Measurements from ENCODE around the gene TBC1D2B. TPM values are rescaled to one million over a fixed set of nuclear protein-coding genes. Genes with fewer than 3 reads are reported as not detected.

Gene TBC1D2B
- total and polyA plus RNA-seq, 2 donors from 2014 or later, result 8.5 to 41.6 TPM

DNA sequence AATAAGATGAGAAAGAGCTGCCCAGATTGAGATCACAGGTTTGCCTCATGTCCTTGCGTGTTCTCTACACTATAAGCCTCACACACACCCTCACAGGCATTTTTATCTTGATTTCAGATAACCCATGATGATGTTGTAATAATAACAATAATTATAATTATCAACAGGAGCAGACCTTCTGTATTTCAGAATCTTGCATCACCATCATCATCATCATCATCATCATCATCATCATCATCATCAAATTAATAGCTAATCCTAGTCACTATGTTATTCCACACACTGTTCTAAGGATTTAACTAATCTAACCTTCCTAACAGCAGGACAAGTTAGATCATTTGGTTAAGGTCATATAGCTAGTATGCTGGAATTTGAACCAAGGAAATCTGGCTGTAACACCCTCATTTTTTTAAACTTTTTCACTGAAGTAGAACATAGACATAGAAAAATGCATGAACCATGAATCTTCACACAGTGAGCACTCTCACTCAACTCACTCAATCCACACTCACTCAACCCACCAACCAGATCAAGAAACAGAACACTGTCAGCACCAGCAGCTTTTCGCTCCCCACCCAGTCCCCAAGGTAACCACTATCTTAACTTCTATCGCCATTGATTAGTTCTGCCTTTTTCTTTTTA lies 13.0 kb upstream of the TBC1D2B start:
- DNase-seq (no peak), FAIRE-seq (no peak)
- peaks cover 0 to 10% (median 0%) of the 10 kb centered on the region in 3 donors for H3K4me1 ChIP-seq (ENCODE audit: control insufficient read depth in 2 of 3, insufficient read depth in 2 of 3, low read depth in 1 of 3, low read length in 3 of 3)
- no peaks in the 10 kb centered on the region for H3K27me3 ChIP-seq (ENCODE audit: control insufficient read depth, insufficient read depth, low read length)
- no peak overlapping the region for H3K9ac ChIP-seq (ENCODE audit: low read length in 3 of 3)
- TF ChIP-seq, protein P1, sequence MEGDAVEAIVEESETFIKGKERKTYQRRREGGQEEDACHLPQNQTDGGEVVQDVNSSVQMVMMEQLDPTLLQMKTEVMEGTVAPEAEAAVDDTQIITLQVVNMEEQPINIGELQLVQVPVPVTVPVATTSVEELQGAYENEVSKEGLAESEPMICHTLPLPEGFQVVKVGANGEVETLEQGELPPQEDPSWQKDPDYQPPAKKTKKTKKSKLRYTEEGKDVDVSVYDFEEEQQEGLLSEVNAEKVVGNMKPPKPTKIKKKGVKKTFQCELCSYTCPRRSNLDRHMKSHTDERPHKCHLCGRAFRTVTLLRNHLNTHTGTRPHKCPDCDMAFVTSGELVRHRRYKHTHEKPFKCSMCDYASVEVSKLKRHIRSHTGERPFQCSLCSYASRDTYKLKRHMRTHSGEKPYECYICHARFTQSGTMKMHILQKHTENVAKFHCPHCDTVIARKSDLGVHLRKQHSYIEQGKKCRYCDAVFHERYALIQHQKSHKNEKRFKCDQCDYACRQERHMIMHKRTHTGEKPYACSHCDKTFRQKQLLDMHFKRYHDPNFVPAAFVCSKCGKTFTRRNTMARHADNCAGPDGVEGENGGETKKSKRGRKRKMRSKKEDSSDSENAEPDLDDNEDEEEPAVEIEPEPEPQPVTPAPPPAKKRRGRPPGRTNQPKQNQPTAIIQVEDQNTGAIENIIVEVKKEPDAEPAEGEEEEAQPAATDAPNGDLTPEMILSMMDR (IDR thresholded peaks at IDR 0.05; ENCODE audit: borderline replicate concordance, extremely low read depth, insufficient read depth), result no peak
- no peak overlapping the region for H3K4me3 ChIP-seq (ENCODE audit: low read length in 3 of 3)
- intact Hi-C loops (cut with DNase I), result no loop called here
- H3K36me3 ChIP-seq (ENCODE audit: control insufficient read depth in 2 of 3, insufficient read depth in 3 of 3, low read length in 3 of 3), result no peaks in the 10 kb centered on the region
- H3K27ac ChIP-seq (ENCODE audit: low read depth in 2 of 2, low read length in 2 of 2), result no peak overlapping the region
- no peaks in the 10 kb centered on the region for H3K9me3 ChIP-seq (ENCODE audit: control insufficient read depth in 2 of 3, insufficient read depth in 1 of 3, low read length in 3 of 3)

GRCh38 chr15:78088773-78089080 lies 11.2 kb upstream of the TBC1D2B start:
- intact Hi-C loops (cut with DNase I), result no loop called here
- Histone ChIP-seq H3K27me3 (ENCODE audit: control insufficient read depth, insufficient read depth, low read length) (no peaks in the 10 kb centered on the region), H3K36me3 (ENCODE audit: control insufficient read depth in 2 of 3, insufficient read depth in 3 of 3, low read length in 3 of 3) (no peaks in the 10 kb centered on the region), H3K4me1 (ENCODE audit: control insufficient read depth in 2 of 3, insufficient read depth in 2 of 3, low read depth in 1 of 3, low read length in 3 of 3) (peaks cover 0 to 15% (median 4%) of the 10 kb centered on the region in 3 donors), H3K9ac (ENCODE audit: low read length in 3 of 3) (no peak overlapping the region), H3K4me3 (ENCODE audit: low read length in 3 of 3) (no peak overlapping the region), H3K27ac (ENCODE audit: low read depth in 2 of 2, low read length in 2 of 2) (no peak overlapping the region), H3K9me3 (ENCODE audit: control insufficient read depth in 2 of 3, insufficient read depth in 1 of 3, low read length in 3 of 3) (no peaks in the 10 kb centered on the region)
- TF ChIP-seq, protein P1 (IDR thresholded peaks at IDR 0.05; ENCODE audit: borderline replicate concordance, extremely low read depth, insufficient read depth), result no peak
- FAIRE-seq, result no peak
- no peak for DNase-seq

- H3K4me3 ChIP-seq (ENCODE audit: low read length in 3 of 3), result no peak overlapping the region
- no peak for DNase-seq
- no peak overlapping the region for H3K27ac ChIP-seq (ENCODE audit: low read depth in 2 of 2, low read length in 2 of 2)
- H3K9me3 ChIP-seq (ENCODE audit: control insufficient read depth in 2 of 3, insufficient read depth in 1 of 3, low read length in 3 of 3), result no peaks in the 10 kb centered on the region
- H3K36me3 ChIP-seq (ENCODE audit: control insufficient read depth in 2 of 3, insufficient read depth in 3 of 3, low read length in 3 of 3), result no peaks in the 10 kb centered on the region
- intact Hi-C loops (cut with DNase I), result no loop called here
- peaks cover 0 to 10% (median 4%) of the 10 kb centered on the region in 3 donors for H3K4me1 ChIP-seq (ENCODE audit: control insufficient read depth in 2 of 3, insufficient read depth in 2 of 3, low read depth in 1 of 3, low read length in 3 of 3)
- no peaks in the 10 kb centered on the region for H3K27me3 ChIP-seq (ENCODE audit: control insufficient read depth, insufficient read depth, low read length)
- TF ChIP-seq, protein P1 (IDR thresholded peaks at IDR 0.05; ENCODE audit: borderline replicate concordance, extremely low read depth, insufficient read depth), result no peak
- H3K9ac ChIP-seq (ENCODE audit: low read length in 3 of 3), result no peak overlapping the region
- FAIRE-seq, result no peak
These were observed 10.7 kb upstream of the TBC1D2B start for GRCh38 chr15:78087951-78088772.
